ENCODE data around the gene FOXP4.

The FOXP4 gene

GRCh38 chr6:41573276-41573675 is 27.1 kb downstream of the FOXP4 start:
- no peak overlapping the region for H2AFZ ChIP-seq (ENCODE audit: low read depth, low read length)
- no peak overlapping the region for H4K91ac ChIP-seq (ENCODE audit: low read length)
- no peak overlapping the region for H3K9ac ChIP-seq (ENCODE audit: low read length)
- H3K27ac ChIP-seq (ENCODE audit: low read length, poor library complexity, severe bottlenecking), result no peak overlapping the region
- peaks cover 39% of the 10 kb centered on the region for H3K79me1 ChIP-seq (replicated peaks; ENCODE audit: low read length, poor library complexity, severe bottlenecking)
- H2BK120ac ChIP-seq (ENCODE audit: low read depth, low read length), result no peak overlapping the region
- H3K18ac ChIP-seq (ENCODE audit: low read depth in 1 of 2, low read length in 2 of 2), result no peak overlapping the region
- H3K36me3 ChIP-seq (ENCODE audit: control insufficient read depth in 1 of 2, insufficient read depth in 2 of 2, low read depth in 1 of 2, low read length in 2 of 2), result peaks cover under 1 to 54% of the 10 kb centered on the region in 2 experiments
- no peak overlapping the region for H2AK5ac ChIP-seq (ENCODE audit: low read length, severe bottlenecking)
- 90% methylated on average over 6 of the region's 7 CpGs for WGBS
- H4K8ac ChIP-seq (ENCODE audit: low read length), result no peak overlapping the region
- no peak overlapping the region for H3K23ac ChIP-seq (ENCODE audit: low read length in 2 of 2)
- no peak overlapping the region for H2BK5ac ChIP-seq (ENCODE audit: low read depth, low read length, poor library complexity, severe bottlenecking)
- no peaks in the 10 kb centered on the region for H3K9me3 ChIP-seq (ENCODE audit: control insufficient read depth, low read length)
- no peaks in the 10 kb centered on the region for H3K27me3 ChIP-seq (ENCODE audit: control insufficient read depth in 1 of 2, insufficient read depth in 1 of 2, low read length in 2 of 2)
- H2BK12ac ChIP-seq (ENCODE audit: low read length in 2 of 2), result no peak overlapping the region
- DNase-seq, result no peak
- no peak overlapping the region for H3K4ac ChIP-seq (ENCODE audit: low read depth in 1 of 2, low read length in 2 of 2)
- no peak overlapping the region for H3K14ac ChIP-seq (ENCODE audit: low read length in 2 of 2)
- H2BK15ac ChIP-seq (ENCODE audit: low read depth, poor library complexity, severe bottlenecking), result no peak overlapping the region
- no peak overlapping the region for H3K4me3 ChIP-seq (ENCODE audit: insufficient read depth in 1 of 2, low read depth in 1 of 2, low read length in 2 of 2)
- H3K4me1 ChIP-seq (ENCODE audit: control insufficient read depth, insufficient read depth, low read depth, low read length), result peaks cover 19% of the 10 kb centered on the region
- H3K4me2 ChIP-seq (ENCODE audit: low read length, poor library complexity, severe bottlenecking), result no peak overlapping the region

DNA sequence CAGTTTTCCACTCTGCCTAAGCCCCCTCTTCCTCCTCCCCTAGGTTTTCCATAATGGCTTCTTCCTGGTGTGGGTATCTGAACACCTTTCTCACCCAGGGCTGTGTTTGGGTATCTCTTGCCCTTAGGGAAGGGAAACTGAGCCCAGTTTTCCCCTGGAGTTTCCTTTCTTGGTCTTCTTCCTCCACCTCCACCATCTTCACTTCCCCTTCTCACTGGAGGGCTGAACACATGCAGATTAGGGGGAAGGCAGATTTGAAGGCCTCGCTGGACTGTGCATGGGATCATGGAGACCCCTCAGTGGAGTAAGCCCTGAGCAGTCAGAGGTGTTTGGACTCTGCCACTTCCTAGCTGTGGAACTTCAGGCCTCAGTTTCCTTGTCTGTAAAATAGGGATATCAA is 27.8 kb downstream of the FOXP4 start:
- H3K4me3 ChIP-seq (ENCODE audit: insufficient read depth in 1 of 2, low read depth in 1 of 2, low read length in 2 of 2), result no peak overlapping the region
- no peak overlapping the region for H2AK5ac ChIP-seq (ENCODE audit: low read length, severe bottlenecking)
- H3K4me2 ChIP-seq (ENCODE audit: low read length, poor library complexity, severe bottlenecking), result no peak overlapping the region
- WGBS, result 83% methylated on average over 1 of the region's 1 CpG
- H2BK120ac ChIP-seq (ENCODE audit: low read depth, low read length), result no peak overlapping the region
- no peak overlapping the region for H4K8ac ChIP-seq (ENCODE audit: low read length)
- no peak overlapping the region for H4K91ac ChIP-seq (ENCODE audit: low read length)
- H3K27me3 ChIP-seq (ENCODE audit: control insufficient read depth in 1 of 2, insufficient read depth in 1 of 2, low read length in 2 of 2), result no peaks in the 10 kb centered on the region
- no peak overlapping the region for H2BK12ac ChIP-seq (ENCODE audit: low read length in 2 of 2)
- H2AFZ ChIP-seq (ENCODE audit: low read depth, low read length), result no peak overlapping the region
- peaks cover 38% of the 10 kb centered on the region for H3K79me1 ChIP-seq (replicated peaks; ENCODE audit: low read length, poor library complexity, severe bottlenecking)
- no peak overlapping the region for H2BK15ac ChIP-seq (ENCODE audit: low read depth, poor library complexity, severe bottlenecking)
- peaks cover 26% of the 10 kb centered on the region for H3K4me1 ChIP-seq (ENCODE audit: control insufficient read depth, insufficient read depth, low read depth, low read length)
- DNase-seq, result no peak
- no peaks in the 10 kb centered on the region for H3K9me3 ChIP-seq (ENCODE audit: control insufficient read depth, low read length)
- no peak overlapping the region for H2BK5ac ChIP-seq (ENCODE audit: low read depth, low read length, poor library complexity, severe bottlenecking)
- H3K27ac ChIP-seq (ENCODE audit: low read length, poor library complexity, severe bottlenecking), result no peak overlapping the region
- H3K18ac ChIP-seq (ENCODE audit: low read depth in 1 of 2, low read length in 2 of 2), result no peak overlapping the region
- no peak overlapping the region for H3K9ac ChIP-seq (ENCODE audit: low read length)
- no peak overlapping the region for H3K4ac ChIP-seq (ENCODE audit: low read depth in 1 of 2, low read length in 2 of 2)
- no peak overlapping the region for H3K14ac ChIP-seq (ENCODE audit: low read length in 2 of 2)
- no peak overlapping the region for H3K23ac ChIP-seq (ENCODE audit: low read length in 2 of 2)
- H3K36me3 ChIP-seq (ENCODE audit: control insufficient read depth in 1 of 2, insufficient read depth in 2 of 2, low read depth in 1 of 2, low read length in 2 of 2), result peaks cover 0 to 47% of the 10 kb centered on the region in 2 experiments

DNA sequence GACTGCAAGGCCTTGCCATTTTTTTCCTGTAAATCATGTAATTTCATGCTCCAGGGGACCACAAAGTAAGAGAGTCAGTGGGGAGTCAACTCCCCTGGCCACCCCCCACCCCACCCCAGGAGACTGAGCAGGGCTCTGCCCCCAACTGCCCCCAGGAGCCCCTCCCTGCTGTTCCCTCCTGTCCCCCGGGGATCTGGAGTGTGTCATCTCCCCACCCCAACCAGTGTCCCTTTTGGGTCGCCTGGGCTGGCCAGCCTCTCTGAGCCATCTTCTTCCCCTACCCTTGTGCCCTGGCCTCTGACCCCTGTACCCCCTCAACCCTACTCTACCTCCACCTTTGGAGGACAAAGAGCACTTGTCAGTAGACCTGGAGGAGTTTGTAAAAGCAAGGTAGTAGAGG is 29.4 kb downstream of the FOXP4 start:
- H3K23ac ChIP-seq (ENCODE audit: low read length in 2 of 2), result no peak overlapping the region
- no peak overlapping the region for H3K4me2 ChIP-seq (ENCODE audit: low read length, poor library complexity, severe bottlenecking)
- H2AFZ ChIP-seq (ENCODE audit: low read depth, low read length), result no peak overlapping the region
- H4K91ac ChIP-seq (ENCODE audit: low read length), result no peak overlapping the region
- no peak overlapping the region for H3K18ac ChIP-seq (ENCODE audit: low read depth in 1 of 2, low read length in 2 of 2)
- no peak overlapping the region for H3K4me3 ChIP-seq (ENCODE audit: insufficient read depth in 1 of 2, low read depth in 1 of 2, low read length in 2 of 2)
- H3K27ac ChIP-seq (ENCODE audit: low read length, poor library complexity, severe bottlenecking), result no peak overlapping the region
- peaks cover 33% of the 10 kb centered on the region for H3K79me1 ChIP-seq (replicated peaks; ENCODE audit: low read length, poor library complexity, severe bottlenecking)
- H3K4ac ChIP-seq (ENCODE audit: low read depth in 1 of 2, low read length in 2 of 2), result no peak overlapping the region
- 39% methylated on average over 2 of the region's 2 CpGs for whole genome bisulfite sequencing
- no peaks in the 10 kb centered on the region for H3K9me3 ChIP-seq (ENCODE audit: control insufficient read depth, low read length)
- H2BK15ac ChIP-seq (ENCODE audit: low read depth, poor library complexity, severe bottlenecking), result no peak overlapping the region
- H2BK120ac ChIP-seq (ENCODE audit: low read depth, low read length), result no peak overlapping the region
- H2AK5ac ChIP-seq (ENCODE audit: low read length, severe bottlenecking), result no peak overlapping the region
- H2BK12ac ChIP-seq (ENCODE audit: low read length in 2 of 2), result no peak overlapping the region
- peaks cover 28% of the 10 kb centered on the region for H3K4me1 ChIP-seq (ENCODE audit: control insufficient read depth, insufficient read depth, low read depth, low read length)
- no peak overlapping the region for H3K14ac ChIP-seq (ENCODE audit: low read length in 2 of 2)
- H2BK5ac ChIP-seq (ENCODE audit: low read depth, low read length, poor library complexity, severe bottlenecking), result no peak overlapping the region
- H3K9ac ChIP-seq (ENCODE audit: low read length), result no peak overlapping the region
- peaks cover 0 to 33% of the 10 kb centered on the region in 2 experiments for H3K36me3 ChIP-seq (ENCODE audit: control insufficient read depth in 1 of 2, insufficient read depth in 2 of 2, low read depth in 1 of 2, low read length in 2 of 2)
- H3K27me3 ChIP-seq (ENCODE audit: control insufficient read depth in 1 of 2, insufficient read depth in 1 of 2, low read length in 2 of 2), result no peaks in the 10 kb centered on the region
- no peak overlapping the region for H4K8ac ChIP-seq (ENCODE audit: low read length)
- no peak for DNase-seq

DNA sequence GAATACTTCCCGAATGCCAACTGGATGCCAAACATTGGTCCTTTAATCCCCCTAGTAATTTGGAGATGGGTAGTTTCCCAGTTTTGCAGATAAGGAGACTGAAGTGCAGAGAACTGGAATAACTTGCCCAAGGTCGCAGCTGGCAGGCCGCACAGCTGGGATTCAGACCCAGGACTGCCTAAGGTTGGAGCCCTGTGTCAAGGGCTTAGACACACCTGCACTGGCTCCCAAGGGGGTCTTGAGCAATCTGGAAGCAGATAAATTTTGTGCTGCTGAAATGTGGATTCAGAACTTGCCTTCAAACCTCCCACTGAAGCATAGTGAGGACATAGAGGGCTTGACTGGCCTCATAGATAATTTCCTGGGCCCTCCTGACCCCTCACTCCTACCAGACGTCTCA is 30.5 kb downstream of the FOXP4 start:
- peaks cover 0 to 26% of the 10 kb centered on the region in 2 experiments for H3K36me3 ChIP-seq (ENCODE audit: control insufficient read depth in 1 of 2, insufficient read depth in 2 of 2, low read depth in 1 of 2, low read length in 2 of 2)
- no peak overlapping the region for H2BK5ac ChIP-seq (ENCODE audit: low read depth, low read length, poor library complexity, severe bottlenecking)
- 84% methylated on average over 4 of the region's 4 CpGs for WGBS
- H2BK15ac ChIP-seq (ENCODE audit: low read depth, poor library complexity, severe bottlenecking), result no peak overlapping the region
- H3K18ac ChIP-seq (ENCODE audit: low read depth in 1 of 2, low read length in 2 of 2), result peak overlapping the region in 1 of 2 experiments; percentile 55
- H3K27me3 ChIP-seq (ENCODE audit: control insufficient read depth in 1 of 2, insufficient read depth in 1 of 2, low read length in 2 of 2), result no peaks in the 10 kb centered on the region
- DNase-seq, result no peak
- no peaks in the 10 kb centered on the region for H3K9me3 ChIP-seq (ENCODE audit: control insufficient read depth, low read length)
- H3K4me3 ChIP-seq (ENCODE audit: insufficient read depth in 1 of 2, low read depth in 1 of 2, low read length in 2 of 2), result no peak overlapping the region
- no peak overlapping the region for H3K4ac ChIP-seq (ENCODE audit: low read depth in 1 of 2, low read length in 2 of 2)
- no peak overlapping the region for H4K91ac ChIP-seq (ENCODE audit: low read length)
- no peak overlapping the region for H2AK5ac ChIP-seq (ENCODE audit: low read length, severe bottlenecking)
- peaks cover 29% of the 10 kb centered on the region for H3K79me1 ChIP-seq (replicated peaks; ENCODE audit: low read length, poor library complexity, severe bottlenecking)
- no peak overlapping the region for H2BK120ac ChIP-seq (ENCODE audit: low read depth, low read length)
- no peak overlapping the region for H3K27ac ChIP-seq (ENCODE audit: low read length, poor library complexity, severe bottlenecking)
- no peak overlapping the region for H3K23ac ChIP-seq (ENCODE audit: low read length in 2 of 2)
- H3K9ac ChIP-seq (ENCODE audit: low read length), result no peak overlapping the region
- no peak overlapping the region for H2AFZ ChIP-seq (ENCODE audit: low read depth, low read length)
- H4K8ac ChIP-seq (ENCODE audit: low read length), result no peak overlapping the region
- peak overlapping the region; percentile 15 to 28 for H2BK12ac ChIP-seq (ENCODE audit: low read length in 2 of 2)
- H3K4me2 ChIP-seq (ENCODE audit: low read length, poor library complexity, severe bottlenecking), result no peak overlapping the region
- H3K4me1 ChIP-seq (ENCODE audit: control insufficient read depth, insufficient read depth, low read depth, low read length), result peaks cover 36% of the 10 kb centered on the region
- no peak overlapping the region for H3K14ac ChIP-seq (ENCODE audit: low read length in 2 of 2)

All from mesenchymal stem cell (in vitro differentiated cells and primary cell).